ENCODE data around the gene CFLAR.

Gene CFLAR

DNA sequence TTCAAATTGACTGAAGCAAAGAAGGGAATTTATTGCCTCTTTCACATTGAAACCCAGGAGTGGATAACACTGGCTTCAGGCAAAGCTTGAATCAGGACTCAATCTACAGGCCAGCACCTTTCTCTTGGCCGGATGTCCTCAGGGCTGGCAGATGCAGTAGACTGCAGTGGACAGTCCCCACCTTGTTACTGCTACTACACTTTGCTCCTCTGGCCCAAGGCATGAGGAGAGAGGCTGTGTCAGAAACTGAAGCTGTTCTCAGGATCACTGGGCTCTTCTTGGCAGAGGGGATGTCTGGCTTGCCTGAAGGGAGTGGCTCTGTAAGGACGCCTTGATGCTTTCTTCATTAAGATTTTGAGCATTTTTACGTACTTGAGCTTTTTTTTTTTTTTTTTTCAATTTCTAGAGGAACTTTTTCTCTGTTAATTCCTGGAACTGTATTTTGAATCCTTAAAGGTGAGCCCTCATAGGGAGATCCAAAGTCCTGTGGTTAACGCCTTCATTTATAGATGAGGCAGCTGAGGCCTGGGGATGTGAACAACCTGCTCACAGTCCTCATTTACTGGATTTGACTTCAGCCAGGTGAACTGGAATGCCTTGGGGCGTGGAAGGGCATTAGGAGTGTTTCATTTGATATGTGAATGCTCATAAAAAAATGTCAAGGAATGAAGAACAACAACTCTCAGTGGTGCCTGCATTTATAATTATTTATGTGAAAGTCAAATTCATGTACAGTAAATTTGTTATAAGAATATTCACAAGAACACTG lies 103.5 kb downstream of the CFLAR start:
- DNase-seq, result no peak

DNA sequence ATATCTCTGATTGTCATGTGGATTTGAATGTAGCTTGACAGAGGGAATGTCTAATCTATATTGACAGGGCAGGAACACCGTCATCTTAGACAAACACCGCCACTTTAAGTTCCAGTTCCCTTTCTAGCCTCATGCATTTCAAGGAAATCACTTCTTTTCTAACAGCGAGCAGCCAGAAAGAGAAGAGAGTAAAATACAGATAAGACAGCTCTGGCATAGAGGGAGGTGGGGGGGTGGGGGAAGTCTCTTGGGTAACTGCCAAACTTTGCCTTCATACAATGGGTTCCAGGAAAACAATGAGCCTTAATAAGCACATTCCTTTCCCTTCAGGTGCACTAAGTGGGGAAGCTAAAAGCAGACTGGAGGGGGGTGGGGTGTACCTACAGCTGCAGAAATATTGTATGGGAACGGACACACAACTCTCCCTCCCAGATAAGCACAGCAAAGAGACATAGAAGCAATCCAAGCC lies 104.2 kb downstream of the CFLAR start:
- DNase-seq, result no peak

DNA sequence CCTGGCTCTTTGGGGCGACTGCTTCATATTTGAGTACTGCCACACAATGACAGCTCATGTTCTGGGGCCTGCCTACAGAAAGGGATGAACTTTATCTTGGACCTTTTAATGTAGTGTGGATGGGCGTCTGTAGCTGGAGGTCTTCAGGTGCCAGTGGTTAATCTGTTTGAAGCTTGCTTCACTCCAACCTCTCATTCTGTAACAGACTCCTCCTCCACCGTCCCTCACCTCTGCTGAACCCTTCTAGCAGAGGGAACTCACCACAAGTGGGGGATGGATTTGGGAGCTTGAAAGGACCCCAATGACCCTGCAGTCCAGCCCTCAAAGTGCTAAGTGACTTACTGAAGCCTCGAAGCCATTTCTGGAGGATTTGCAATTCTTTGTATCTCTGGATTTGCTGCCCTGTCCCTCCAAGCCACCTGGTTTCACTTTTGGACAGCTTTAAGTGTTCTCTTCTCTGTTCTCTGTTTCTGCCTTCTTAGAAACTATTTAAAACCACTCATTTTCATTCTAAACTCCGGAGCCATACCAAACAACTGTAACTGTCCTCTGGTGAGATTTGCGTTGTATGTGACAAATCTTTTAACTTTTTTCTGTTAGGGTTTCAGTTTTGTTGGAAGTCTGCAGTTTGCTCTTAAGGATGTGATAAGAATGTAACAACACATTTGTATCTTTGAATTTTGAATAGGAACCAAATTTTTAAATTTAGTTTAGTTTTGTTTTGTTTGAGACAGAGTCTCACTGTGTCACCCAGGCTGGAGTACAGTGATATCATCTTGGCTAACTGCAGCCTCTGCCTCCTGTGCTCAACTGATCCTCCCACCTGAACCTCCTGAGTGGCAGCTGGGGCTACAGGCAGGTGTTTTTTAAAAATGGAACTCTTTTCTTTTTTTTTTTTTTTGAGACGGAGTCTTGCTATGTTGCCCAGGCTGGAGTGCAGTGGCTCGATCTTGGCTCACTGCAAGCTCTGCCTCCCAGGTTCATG lies 107.4 kb downstream of the CFLAR start:
- no peak for DNase-seq
